Prostate gland (tissue), 2 donors: ENCODE results near the gene MLIP.

Experiments
- CTCF ChIP-seq, 4 experiments: fragments of 200-600 bp in 2 of 4; fragments of 450-650 bp in 2 of 4; sonication (generic) in 2 of 4; IDR thresholded peaks; 1 replicate in 3 of 4; 2 replicates in 1 of 4; pipeline ENCODE4 v1.5.1; 2016 to 2019; ENCODE audit warnings: antibody characterized with exemption in 4 of 4, mild to moderate bottlenecking in 2 of 4, moderate library complexity in 2 of 4
- POLR2A ChIP-seq: fragments of 450-650 bp; IDR thresholded peaks from one replicate; pipeline ENCODE4 v1.6.1; 2016; ENCODE audit warnings: antibody characterized with exemption, mild to moderate bottlenecking

- TF ChIP-seq POLR2A: no peak
- no peak for TF ChIP-seq CTCF (IDR thresholded peaks at IDR 0.05)
Measured at GRCh38 chr6:54114991-54115390, 3.7 kb downstream of the MLIP start.
